ENCODE results near the gene CRACR2B.

The CRACR2B gene

GRCh38 chr11:825366-826226 lies 2.1 kb upstream of the CRACR2B start:
- in situ Hi-C loops (cut with MboI; ENCODE audit: low sequenced_read_pairs): no loop called here

GRCh38 chr11:826227-826621 lies 1.5 kb upstream of the CRACR2B start:
- in situ Hi-C loops (cut with MboI; ENCODE audit: low sequenced_read_pairs): no loop called here

GRCh38 chr11:826836-827145 lies 928 bp upstream of the CRACR2B start:
- in situ Hi-C loops (cut with MboI; ENCODE audit: low sequenced_read_pairs): no loop called here

- in situ Hi-C loops (cut with MboI; ENCODE audit: low sequenced_read_pairs): no loop called here
Observed at GRCh38 chr11:827146-827896, 398 bp upstream of the CRACR2B start.

GRCh38 chr11:828506-829175 lies 922 bp downstream of the CRACR2B start:
- in situ Hi-C loops (cut with MboI; ENCODE audit: low sequenced_read_pairs): no loop called here

- in situ Hi-C loops (cut with MboI; ENCODE audit: low sequenced_read_pairs): no loop called here
Observed at GRCh38 chr11:829176-829846, 1.6 kb downstream of the CRACR2B start.

GRCh38 chr11:829847-830294 lies 2.2 kb downstream of the CRACR2B start:
- in situ Hi-C loops (cut with MboI; ENCODE audit: low sequenced_read_pairs): no loop called here

GRCh38 chr11:830295-831117 lies 2.8 kb downstream of the CRACR2B start:
- in situ Hi-C loops (cut with MboI; ENCODE audit: low sequenced_read_pairs): no loop called here

GRCh38 chr11:831118-831864 lies 3.6 kb downstream of the CRACR2B start:
- in situ Hi-C loops (cut with MboI; ENCODE audit: low sequenced_read_pairs): no loop called here

- in situ Hi-C loops (cut with MboI; ENCODE audit: low sequenced_read_pairs): no loop called here
Observed at GRCh38 chr11:831961-832528, 4.3 kb downstream of the CRACR2B start.

GRCh38 chr11:832529-833113 lies 4.9 kb downstream of the CRACR2B start, which contains the start of gene CD151:
CD151 (plus strand) TSS chr11:832952; CDS start chr11:836070, 3,118 bp downstream.
- in situ Hi-C loops (cut with MboI; ENCODE audit: low sequenced_read_pairs): no loop called here

GRCh38 chr11:833114-833791 lies 5.5 kb downstream of the CRACR2B start:
- in situ Hi-C loops (cut with MboI; ENCODE audit: low sequenced_read_pairs): no loop called here

- in situ Hi-C loops (cut with MboI; ENCODE audit: low sequenced_read_pairs): no loop called here
Observed at GRCh38 chr11:833849-834311, 6.2 kb downstream of the CRACR2B start.

GRCh38 chr11:834371-835316 lies 6.9 kb downstream of the CRACR2B start:
- in situ Hi-C loops (cut with MboI; ENCODE audit: low sequenced_read_pairs): no loop called here

- in situ Hi-C loops (cut with MboI; ENCODE audit: low sequenced_read_pairs): no loop called here
Observed at GRCh38 chr11:836274-836673, 8.6 kb downstream of the CRACR2B start.

- in situ Hi-C loops (cut with MboI; ENCODE audit: low sequenced_read_pairs): no loop called here
Observed at GRCh38 chr11:836700-837099, 9.0 kb downstream of the CRACR2B start.

Measured in hTERT RPE-1 (cell line).